Head of caudate nucleus (tissue), 42 donors: ENCODE measurements around the gene CPN1.
"Not testable (repeated sequence)": the region's sequence is repeated elsewhere in the genome, so short reads cannot be mapped to it uniquely, and the experiment has no call there.

ENCODE experiments used
- DNase-seq, 42 donors: peaks; one replicate each; pipeline versions ENCODE4 v3.0.0 to v3.0.0-alpha.2; 2020 to 2021; ENCODE audit warnings: mixed read lengths in 7 of 42
- intact Hi-C: fragments of 100-400 bp; cut with DNase I; formaldehyde crosslinking; loops from one replicate; pipeline ENCODE4 v1.15.0; 2022

Gene CPN1

DNA sequence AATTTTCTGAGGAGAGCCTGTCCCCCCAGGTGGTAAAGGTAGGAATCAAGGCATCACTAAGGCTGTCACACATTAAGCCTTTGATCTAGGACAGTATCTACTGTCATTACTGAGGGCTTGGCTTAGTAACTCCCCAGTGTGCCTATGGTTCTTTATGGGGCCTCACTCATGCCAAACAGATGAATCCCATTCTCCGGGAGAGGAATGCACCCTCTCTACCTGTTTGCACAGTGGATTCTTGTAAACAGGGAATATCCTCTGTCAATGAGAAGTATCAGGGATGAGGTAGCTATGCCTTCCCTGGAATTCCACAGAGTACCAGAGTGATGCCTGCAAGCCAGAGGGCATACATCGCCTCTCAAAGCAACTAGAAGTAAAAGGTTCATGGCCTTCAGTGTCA is 3.9 kb upstream of the CPN1 start:
- DNase-seq = no peak
- intact Hi-C loops = no loop called here

DNA sequence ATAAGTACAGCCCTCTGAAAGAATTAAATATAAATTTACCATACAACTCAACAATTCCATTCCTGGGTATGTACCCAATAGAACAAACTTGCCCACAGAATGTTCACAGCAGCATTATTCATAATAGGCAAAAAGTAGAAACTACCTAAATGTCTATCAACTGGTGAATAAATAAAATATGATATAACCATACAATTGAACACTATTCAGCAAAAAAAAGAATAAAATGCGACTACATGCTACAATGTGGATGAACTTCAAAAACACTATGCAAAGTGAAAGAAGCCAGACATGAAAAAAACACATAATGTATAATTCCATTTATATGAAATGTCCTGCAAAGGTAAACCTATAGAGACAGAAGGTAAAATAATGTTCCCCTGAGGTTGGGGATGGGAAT is 2.0 kb upstream of the CPN1 start:
- intact Hi-C loops = no loop called here
- no peak for DNase-seq

DNA sequence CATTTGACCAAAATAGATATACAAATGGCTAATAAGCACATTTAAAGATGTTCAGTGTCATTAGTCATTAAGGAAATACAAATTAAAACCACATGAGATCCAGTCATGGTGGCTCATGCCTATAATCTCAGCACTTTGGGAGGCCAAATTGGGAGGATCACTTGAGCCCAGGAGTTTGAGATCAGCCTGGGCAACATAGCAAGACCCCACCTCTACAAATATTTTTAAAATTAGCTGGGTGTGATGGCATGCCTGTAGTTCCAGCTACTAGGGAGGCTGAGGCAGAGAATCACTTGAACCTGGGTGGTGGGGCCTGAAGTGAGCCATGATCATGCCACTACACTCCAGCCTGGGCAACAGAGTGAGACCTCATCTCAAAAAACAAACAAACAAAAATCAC is 607 bp upstream of the CPN1 start:
- intact Hi-C loops, DNase-seq: not testable (repeated sequence)

DNA sequence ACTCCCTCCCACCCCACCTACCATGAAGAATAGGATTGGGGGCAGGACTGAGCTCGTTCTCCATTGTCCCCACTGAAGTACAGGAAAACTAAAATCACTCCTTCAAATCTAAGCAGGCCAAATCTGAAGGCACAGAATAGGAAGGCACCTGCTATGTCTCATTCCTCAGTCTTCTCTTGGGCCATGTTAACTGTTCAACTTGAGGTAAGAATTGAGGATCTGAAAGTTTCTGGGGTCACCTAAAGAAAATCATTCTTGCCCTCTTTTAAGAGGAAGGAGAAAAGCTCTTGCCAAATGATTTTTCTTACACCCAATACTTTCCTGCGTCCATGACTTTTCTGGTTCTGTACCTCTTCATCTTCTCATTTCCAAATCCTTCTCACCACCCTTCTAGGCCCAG is 4.9 kb downstream of the CPN1 start:
- intact Hi-C loops = no loop called here
- no peak for DNase-seq

DNA sequence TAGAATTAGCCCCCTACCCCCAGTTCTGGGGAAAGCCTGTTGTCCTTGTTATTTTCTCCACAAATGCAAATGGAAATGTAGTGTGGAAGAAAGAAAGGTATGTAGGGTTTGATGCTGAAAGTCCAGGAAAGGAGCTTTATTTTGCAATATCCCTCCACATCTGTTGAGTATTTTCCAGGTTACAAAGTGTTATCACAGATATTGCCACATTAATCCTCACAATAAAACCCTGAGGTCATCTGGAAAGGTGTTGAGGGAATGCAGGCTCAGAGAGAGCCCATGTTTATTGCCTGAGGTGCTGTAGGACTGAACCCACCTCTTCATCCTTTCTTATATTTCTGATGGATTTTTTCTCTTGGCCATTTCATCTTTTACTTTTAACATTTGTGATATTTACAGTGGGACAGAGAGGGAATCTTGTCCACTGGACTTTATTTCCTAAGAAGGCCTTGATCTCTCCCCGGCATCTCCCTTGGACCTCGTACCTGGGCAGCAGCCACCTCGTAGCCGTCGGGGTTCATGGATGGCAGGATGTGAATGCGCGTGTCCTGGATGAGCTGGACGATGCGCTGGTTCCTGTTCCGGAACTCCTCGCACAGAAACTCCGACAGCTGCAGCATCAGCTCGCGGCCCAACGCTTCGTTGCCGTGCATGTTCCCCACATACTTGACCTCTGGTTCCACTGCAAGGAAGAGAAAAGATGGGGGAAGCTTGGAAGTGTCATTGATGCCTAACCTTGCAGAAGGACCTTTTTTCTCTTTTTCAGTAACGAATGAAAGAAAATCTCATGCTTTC is 6.0 kb downstream of the CPN1 start:
- intact Hi-C loops = no loop called here
- no peak for DNase-seq

DNA sequence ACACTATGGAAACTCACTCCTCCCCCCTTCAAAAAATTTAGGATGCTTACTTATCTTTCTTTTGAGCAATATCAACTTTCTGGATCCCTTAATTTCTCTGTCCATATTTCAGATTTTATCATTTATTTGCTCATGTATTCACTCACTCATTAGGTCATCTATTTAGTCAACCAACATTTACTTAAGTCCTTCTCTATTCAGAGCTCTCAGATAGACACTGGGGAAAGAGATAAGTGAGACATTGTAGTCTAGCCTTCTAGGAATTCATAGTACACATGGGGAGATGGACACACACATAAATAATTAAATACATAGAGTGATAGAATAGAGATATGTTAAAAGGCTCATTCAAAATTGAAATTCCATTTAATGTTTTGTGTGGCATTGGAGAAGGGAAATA is 9.2 kb downstream of the CPN1 start:
- DNase-seq = no peak
- intact Hi-C loops = no loop called here

DNA sequence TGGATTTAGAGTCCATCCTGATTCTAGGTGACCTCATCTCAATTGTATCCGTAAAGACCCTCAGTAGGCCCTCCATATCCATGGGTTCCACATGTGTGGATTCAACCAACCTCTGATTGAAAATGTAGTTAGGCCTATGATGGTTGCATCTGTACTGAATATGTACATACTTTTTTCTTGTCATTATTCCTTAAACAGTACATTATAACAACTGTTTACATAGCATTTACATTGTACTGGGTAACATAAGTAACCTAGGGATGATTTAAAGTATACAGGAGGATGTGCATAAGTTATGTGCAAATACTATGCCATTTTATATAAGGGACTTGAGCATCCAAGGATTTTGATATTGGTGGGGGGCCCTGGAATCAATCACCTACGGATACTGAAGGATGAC is 10.1 kb downstream of the CPN1 start:
- intact Hi-C loops = no loop called here
- no peak for DNase-seq

DNA sequence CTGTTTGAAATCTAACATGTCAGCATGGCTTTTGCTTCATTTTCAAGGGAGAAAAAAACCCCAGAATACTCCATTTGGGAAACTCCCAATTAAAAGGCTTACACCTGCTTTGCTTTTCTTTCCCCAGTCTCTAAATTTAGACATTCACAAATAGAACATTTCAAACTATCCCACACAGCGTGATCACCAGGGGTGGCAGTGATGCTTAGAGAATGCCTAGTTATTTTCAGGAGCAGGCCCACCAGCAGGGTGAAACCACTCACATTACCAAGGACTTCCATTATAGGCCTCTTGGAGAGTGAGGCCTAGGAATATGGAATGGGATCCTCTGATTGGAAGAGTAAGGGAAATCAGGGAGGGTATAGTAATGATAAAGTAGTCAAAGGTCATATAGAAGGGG is 14.2 kb downstream of the CPN1 start:
- intact Hi-C loops = no loop called here
- DNase-seq = peak in 17 of 42 donors; percentile 1 to 64 (median 21)

DNA sequence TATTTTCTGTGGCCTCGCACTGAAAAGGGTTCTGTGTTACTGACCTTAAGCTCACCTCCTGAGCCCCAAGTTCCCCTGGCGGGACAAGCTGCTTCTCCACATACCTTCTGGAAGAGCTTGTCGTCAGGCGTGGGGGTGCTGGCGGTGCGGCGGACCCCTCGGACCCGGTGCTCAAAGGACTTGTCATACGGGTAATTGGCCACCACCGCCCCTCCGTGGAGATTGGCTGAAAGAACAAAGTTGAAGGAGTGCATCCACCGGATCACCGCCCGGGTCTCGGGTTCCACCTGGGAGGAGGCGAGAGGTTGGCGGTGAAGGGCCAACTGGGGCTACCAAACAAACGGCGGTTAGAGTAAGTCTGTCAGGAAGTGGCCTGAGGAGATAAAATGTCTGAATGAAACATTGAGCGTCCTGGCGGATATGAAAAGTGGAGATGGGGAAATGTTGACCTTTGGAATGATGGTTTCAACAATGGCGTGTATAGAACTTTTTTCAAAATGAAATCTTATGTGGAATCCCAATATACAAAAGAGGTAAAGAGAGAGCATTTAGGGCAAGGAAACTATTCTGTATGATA is 16.5 kb downstream of the CPN1 start:
- intact Hi-C loops = no loop called here
- DNase-seq = no peak

DNA sequence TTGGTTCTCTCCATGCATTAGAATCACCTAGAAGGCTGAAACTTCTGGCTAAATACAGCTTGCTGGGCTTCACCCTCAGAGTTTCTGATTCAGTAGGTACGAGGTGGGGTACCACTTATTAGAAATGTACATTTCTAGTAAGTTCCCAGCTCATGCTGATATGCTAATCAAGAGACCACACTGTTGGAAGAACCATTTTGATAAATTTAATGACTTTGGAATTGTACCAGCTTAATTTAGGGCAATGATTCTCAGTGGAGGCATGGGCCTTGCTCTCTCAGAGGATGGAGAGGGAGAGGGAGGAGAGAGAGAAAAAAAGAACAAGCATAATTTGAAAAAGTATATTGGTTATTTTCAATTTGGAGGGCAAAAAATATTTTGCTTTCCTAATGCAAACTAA is 20.3 kb downstream of the CPN1 start:
- no peak for DNase-seq
- intact Hi-C loops = no loop called here

DNA sequence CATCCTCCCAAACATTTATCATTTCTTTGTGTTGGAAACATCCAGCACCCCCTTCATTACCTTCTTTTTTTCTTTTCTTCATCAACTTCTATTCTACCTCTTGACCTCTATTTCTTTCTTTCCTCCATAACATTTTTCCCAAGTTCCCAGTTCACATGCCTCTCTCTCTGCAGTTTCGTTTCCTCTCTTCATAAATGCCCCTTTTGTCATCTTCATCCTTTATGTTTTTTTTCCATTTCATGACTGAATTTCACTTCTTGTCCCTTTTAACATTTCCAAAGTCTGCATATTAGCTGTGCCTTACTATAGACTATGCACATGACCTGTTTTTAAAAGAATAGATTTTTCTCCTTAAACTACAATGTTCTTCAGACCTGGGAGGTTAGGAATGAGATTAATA is 23.7 kb downstream of the CPN1 start:
- DNase-seq = no peak
- intact Hi-C loops = no loop called here

DNA sequence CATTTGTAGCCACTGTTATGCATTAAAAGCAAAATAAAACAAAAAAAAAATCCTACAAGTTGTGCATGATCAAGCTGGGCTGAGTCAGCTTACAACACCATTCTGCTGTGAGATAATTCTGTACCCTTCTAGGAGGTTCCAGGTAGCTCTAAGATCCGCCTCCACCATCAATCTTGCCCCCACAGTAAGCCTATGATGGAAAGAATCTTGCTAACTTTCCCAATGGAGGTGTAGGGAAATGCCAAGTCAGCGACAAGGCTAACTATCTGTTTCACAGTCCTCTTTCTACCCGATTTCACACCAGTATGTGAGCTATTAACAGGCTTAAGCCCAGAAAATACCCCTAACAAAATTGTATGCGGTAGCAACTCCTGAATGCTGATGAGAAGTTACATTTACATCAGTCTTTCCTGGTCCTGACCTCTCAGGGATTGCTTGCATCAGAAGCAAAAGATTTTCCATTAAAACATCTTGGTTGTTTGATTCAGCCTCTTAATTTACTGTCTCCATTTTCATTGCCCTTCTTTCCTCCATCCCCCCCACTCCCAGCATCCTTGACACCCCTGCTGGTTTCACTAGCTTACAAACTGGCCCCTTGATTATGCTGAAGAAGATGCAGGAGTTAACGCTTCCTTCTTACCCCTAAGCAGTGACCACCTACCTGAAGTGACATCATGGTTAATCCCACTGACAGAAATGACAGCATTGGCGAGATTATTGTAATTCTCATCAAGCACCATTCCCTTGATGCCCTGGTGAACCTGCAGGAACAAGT is 27.8 kb downstream of the CPN1 start:
- peak in 14 of 42 donors; percentile 2 to 62 (median 22) for DNase-seq
- intact Hi-C loops = no loop called here

DNA sequence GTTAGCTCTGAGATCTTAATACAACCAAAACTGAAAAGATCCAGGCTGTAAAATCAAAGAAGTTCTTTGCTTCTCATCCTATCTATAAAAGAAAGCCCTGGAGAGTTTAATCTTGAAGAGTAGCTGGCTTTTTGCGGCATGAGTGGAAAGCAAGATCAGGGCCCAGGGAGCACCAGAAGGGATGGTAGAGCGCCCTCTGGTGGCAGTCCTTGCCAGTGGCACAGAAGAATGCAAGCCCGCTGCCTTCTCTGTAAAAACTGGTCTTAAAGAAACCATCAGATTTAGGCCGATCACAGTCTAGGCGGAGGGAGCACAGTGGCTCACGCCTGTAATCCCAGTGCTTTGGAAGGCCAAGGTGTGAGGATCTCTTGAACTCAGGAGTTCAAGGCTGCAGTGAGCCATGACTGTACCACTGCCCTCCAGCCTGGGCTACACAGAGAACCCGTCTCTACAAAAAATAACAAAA is 35.6 kb downstream of the CPN1 start:
- intact Hi-C loops = loop anchor here (5.0 kb wide), 1 partner anchor 199 kb away; no protein-coding TSS in a partner anchor
- DNase-seq = peak; percentile 64 to 94 (median 87)

DNA sequence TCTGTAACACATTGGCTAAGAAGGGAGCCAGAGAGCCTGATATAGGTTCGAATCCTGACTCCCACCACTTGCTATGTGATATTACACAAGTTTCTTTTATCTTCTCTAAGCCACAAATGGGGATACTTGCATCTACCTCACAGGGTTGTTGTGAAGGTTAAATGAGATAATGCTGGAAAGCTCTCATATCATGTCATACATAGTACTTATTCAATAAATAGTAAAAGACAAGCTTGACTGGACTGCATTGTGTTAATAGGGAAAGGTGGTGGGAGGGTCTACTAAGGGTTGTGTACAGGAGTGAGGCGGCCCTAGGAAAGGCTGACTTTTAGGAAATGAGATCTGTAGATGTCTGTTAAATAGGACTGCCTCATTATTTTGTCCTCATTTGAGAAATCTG is 36.1 kb downstream of the CPN1 start:
- no peak for DNase-seq
- intact Hi-C loops = loop anchor here (5.0 kb wide), 1 partner anchor 198 kb away; no protein-coding TSS in a partner anchor

DNA sequence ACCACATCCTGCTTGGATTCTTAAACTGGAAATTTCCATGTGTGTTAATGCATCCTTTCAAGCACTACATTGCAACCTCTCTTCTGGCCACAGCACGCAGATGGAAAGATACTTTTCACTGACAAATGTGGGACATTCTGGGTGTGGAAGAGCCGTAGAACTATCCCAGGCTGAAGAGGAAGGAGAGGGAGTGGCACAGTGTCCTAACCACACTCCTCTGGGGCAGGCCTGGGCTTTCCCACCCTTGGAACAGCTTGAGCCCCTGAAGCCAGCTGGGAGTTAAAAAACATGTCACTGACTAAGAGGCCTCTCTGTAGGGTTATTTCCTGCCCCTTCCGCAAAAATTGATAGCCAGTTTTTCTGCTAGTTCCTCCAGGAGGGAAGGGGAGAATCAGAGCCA is 37.9 kb downstream of the CPN1 start:
- DNase-seq = no peak

DNA sequence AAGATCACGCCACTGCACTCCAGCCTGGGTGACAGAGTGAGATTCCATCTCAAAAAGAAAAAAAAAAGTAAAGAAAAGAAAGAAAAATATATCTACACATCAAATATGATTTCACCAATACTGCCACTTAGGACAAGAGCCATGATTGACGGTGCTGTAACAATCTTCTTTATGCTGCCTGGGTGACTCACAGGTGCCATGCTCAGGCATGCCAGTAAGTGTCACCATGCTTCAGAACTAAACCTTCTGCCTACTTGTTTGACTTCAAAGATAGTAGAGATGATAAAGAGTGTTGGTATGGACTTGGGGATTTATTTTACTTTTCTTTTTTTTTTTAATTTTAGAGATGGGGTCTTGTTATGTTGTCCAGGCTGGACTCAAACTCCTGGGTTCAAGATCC is 38.3 kb downstream of the CPN1 start:
- DNase-seq = peak in 21 of 42 donors; percentile 7 to 67 (median 30)
- intact Hi-C loops = no loop called here

More for the DNA sequence above, 37.9 kb downstream of the CPN1 start:
- intact Hi-C loops = no loop called here

DNA sequence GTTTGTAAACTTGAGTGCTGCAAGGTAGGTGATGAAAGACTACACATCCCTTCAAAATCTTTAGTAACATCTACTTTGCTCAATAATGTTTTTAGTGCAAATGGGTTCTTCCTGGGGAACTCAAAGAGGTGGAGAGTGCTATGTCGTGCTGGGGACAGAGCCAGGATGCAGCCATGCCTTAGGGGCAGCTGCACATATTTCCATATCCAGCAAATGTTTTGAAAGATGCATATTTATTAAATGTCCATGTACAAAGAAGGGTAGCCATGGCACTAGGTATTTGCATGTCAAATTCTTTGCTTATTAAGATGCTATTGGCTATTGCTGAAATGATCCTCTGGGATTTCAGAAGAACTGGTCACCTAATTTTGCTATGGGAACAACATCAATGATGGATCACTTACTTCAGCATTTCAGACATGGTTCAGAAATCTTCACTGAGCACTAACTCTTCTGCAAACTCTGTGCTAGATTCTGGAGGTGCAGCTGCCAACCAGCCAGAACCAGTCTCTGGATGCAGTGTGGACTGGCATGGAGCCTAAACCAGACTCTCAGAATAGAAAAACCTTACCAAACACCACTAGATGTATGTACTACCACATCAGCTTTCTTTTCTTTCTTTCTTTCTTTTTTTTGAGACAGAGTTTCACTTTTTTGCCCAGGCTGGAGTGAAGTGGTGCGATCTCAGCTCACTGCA is 40.2 kb downstream of the CPN1 start:
- no peak for DNase-seq
- intact Hi-C loops = no loop called here

DNA sequence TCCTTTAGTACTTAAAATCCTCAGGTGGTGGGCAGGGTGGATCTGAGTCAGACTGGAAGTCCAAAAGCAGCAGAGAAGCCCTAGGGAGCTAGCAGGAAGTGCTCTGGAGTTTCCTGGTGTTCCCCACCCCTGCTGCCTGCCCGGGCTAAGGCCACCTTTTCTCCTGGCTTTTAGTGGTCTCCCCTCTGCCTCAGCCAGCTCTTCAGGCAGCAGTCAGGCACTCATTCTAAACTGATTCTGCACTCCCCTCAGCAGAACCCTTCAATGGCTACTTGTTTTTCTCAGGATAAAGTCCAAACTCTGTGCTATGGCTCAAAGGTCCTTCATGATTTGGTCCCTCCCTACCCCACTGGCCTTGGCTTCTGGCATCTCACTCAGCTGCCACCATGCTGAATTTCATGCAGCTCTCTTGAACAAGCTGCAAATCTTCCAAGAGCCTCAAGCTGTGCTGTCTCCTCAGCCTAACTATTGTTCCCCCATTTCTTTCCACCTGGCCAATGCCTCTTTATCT is 43.1 kb downstream of the CPN1 start:
- intact Hi-C loops = no loop called here
- DNase-seq = no peak

DNA sequence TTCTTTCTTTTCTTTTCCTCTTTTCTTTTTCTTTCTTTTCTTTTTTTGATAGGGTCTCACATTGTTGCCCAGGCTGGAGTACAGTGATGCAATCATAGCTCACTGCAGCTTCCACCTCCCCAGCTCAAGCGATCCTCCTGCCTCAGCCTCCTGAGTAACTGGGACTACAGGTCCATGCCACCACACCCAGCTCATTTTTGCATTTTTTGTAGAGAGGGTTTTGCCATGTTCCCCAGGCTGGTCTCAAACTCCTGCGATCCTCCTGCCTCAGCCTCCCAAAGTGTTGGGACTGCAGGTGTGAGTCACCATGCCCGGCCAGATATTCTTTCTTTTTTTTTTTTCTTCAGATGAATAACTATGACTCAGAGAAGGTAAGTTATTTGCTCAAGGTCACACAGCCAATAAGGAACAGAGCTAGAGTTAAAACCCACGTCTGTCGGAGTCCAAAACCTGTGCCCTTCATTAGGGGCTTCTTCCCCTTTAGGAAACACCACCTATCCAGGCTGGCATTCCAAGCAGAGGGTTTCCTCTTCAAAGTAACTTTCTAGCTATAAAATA is 43.8 kb downstream of the CPN1 start:
- intact Hi-C loops = no loop called here
- no peak for DNase-seq
